ENCODE results near the gene PRR30. TPM values are rescaled to one million over a fixed set of nuclear protein-coding genes. Genes with fewer than 3 reads are reported as not detected.

The PRR30 gene
- total RNA-seq, 1 experiment from 2014 or later: not detected

DNA sequence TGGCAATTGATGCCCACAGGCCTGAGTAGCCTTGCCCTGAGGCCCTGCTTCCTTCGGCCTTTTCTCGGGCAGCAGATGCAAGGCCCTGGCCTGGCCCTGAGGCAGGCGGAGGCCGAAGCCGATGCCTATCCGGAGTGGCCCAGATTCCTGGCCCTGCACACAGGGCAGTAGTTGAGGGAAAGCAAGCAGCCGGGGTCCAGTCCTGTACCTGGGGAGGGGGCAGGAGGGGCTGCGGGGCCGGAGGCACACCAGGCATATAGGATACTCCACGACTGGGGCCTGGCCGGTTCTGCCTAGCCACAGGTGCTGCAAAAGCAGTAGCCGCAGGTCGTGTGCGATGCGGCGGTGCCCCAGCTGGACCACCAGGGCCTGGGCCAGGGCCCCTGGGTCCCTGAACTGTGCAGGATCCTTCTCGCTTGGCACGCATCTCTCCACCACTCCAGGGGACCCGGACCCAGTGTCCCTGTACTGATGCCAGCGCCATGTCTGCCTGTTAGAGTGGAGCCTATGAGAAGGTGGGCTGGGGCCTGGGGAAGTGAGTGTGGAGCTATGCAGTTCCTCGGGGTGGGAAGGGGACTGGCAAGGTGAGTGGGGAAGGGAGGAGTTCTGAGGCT is 1.8 kb downstream of the PRR30 start:
- no peaks in the 10 kb centered on the region for H3K9me3 ChIP-seq (ENCODE audit: low read length)
- no peak overlapping the region for H2AFZ ChIP-seq (ENCODE audit: low read length)
- H3K9ac ChIP-seq (ENCODE audit: low read length): no peak overlapping the region
- H4K20me1 ChIP-seq (ENCODE audit: insufficient read depth, low read depth, low read length): peaks cover 10% of the 10 kb centered on the region
- no peak overlapping the region for H3K4me2 ChIP-seq (ENCODE audit: low read depth, low read length, poor library complexity, severe bottlenecking)
- H3K27ac ChIP-seq (ENCODE audit: low read length): no peak overlapping the region
- H3K4me3 ChIP-seq (ENCODE audit: low read length): no peak overlapping the region
- peaks cover 22% of the 10 kb centered on the region for H3K4me1 ChIP-seq (ENCODE audit: low read length)
- H3K9me2 ChIP-seq (replicated peaks; ENCODE audit: insufficient read depth, low read length): no peaks in the 10 kb centered on the region
- H3K79me2 ChIP-seq (ENCODE audit: low read length): peaks cover 16% of the 10 kb centered on the region
- H3K27me3 ChIP-seq (ENCODE audit: low read length): no peaks in the 10 kb centered on the region
- DNase-seq: no peak
- H3K36me3 ChIP-seq (ENCODE audit: insufficient read depth, low read length): peaks cover 6% of the 10 kb centered on the region; the same call in 1 of the 2 replicates

GRCh38 chr2:27136751-27137150 is 2.5 kb downstream of the PRR30 start:
- H3K9me3 ChIP-seq (ENCODE audit: low read length): no peaks in the 10 kb centered on the region
- peaks cover 18% of the 10 kb centered on the region for H3K4me1 ChIP-seq (ENCODE audit: low read length)
- no peak overlapping the region for H3K4me3 ChIP-seq (ENCODE audit: low read length)
- H3K79me2 ChIP-seq (ENCODE audit: low read length): peaks cover 16% of the 10 kb centered on the region
- H3K27ac ChIP-seq (ENCODE audit: low read length): no peak overlapping the region
- no peaks in the 10 kb centered on the region for H3K9me2 ChIP-seq (replicated peaks; ENCODE audit: insufficient read depth, low read length)
- DNase-seq: no peak
- H3K4me2 ChIP-seq (ENCODE audit: low read depth, low read length, poor library complexity, severe bottlenecking): no peak overlapping the region
- no peak overlapping the region for H3K9ac ChIP-seq (ENCODE audit: low read length)
- H4K20me1 ChIP-seq (ENCODE audit: insufficient read depth, low read depth, low read length): peaks cover 10% of the 10 kb centered on the region
- H3K36me3 ChIP-seq (ENCODE audit: insufficient read depth, low read length): peaks cover 12% of the 10 kb centered on the region; the same call in 1 of the 2 replicates
- H2AFZ ChIP-seq (ENCODE audit: low read length): no peak overlapping the region
- no peaks in the 10 kb centered on the region for H3K27me3 ChIP-seq (ENCODE audit: low read length)

DNA sequence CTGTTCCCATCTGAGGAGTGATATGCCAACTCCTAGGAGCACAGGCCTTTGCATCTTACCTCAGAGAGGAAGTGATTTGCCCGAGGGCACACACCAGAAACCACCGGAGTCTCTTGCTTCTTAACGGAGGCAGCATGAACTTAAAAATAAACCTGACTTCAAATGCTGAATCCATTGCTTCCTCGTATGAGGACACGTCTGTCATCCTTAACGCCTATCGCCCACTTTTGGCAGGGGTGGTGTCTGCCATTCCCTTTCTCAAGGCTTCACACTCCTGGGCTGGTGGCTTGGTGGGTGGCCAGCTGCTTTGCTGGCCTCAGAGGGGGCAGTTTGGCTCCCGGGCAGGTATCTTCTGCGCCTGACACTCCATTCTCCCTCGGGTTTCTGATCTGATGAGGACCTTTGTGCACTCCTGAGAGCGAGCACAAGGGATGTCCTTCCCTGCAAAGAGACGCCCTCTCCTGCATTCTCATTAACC is 3.7 kb downstream of the PRR30 start:
- Histone ChIP-seq H3K9me3 (ENCODE audit: low read length) (no peaks in the 10 kb centered on the region), H3K4me1 (ENCODE audit: low read length) (peaks cover 18% of the 10 kb centered on the region), H3K9me2 (replicated peaks; ENCODE audit: insufficient read depth, low read length) (no peaks in the 10 kb centered on the region), H3K36me3 (ENCODE audit: insufficient read depth, low read length) (peaks cover 12% of the 10 kb centered on the region; the same call in 1 of the 2 replicates), H3K4me3 (ENCODE audit: low read length) (no peak overlapping the region), H2AFZ (ENCODE audit: low read length) (peak overlapping the region; percentile 63; the same call in 1 of the 2 replicates), H3K27ac (ENCODE audit: low read length) (no peak overlapping the region), H3K9ac (ENCODE audit: low read length) (no peak overlapping the region), H3K27me3 (ENCODE audit: low read length) (no peaks in the 10 kb centered on the region), H3K4me2 (ENCODE audit: low read depth, low read length, poor library complexity, severe bottlenecking) (no peak overlapping the region), H4K20me1 (ENCODE audit: insufficient read depth, low read depth, low read length) (peaks cover 10% of the 10 kb centered on the region), H3K79me2 (ENCODE audit: low read length) (peaks cover 16% of the 10 kb centered on the region)
- DNase-seq: no peak

DNA sequence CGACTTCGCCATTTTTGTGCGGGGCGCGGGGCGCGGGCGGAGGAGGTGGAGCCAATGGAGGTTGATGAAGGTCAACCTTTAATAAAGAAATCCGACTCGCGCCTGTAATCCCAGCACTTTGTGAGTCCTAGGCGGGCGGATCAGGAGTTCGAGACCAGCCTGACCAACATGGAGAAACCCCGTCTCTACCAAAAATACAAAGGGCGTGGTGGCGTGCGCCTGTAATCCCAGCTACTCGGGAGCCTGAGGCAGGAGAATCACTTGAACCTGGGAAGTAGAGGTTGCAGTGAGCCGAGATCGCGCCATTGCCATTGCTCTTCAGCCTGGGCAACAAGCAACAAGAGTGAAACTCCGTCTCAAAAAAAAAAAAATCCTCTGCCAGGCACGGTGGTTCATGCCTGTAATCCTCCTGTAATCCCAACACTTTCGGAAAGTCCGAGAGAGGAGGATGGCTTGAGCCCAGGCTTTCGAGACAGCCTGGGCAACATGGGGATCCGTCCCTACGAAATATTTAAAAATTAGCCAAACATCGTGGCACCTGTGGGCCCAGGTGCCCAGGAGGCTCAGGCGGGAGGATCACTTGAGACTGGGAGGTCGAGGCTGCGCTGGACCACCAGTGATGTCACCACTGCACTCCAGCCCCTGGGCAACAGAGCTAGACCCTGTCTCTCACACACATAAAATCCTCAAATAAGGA is 4.3 kb downstream of the PRR30 start:
- Histone ChIP-seq H3K27ac (ENCODE audit: low read length) (no peak overlapping the region), H3K27me3 (ENCODE audit: low read length) (no peaks in the 10 kb centered on the region), H3K4me3 (ENCODE audit: low read length) (peak overlapping the region; percentile 96; the same call in 1 of the 2 replicates), H3K4me2 (ENCODE audit: low read depth, low read length, poor library complexity, severe bottlenecking) (peak overlapping the region; percentile 92), H2AFZ (ENCODE audit: low read length) (peak overlapping the region; percentile 63; the same call in 1 of the 2 replicates), H4K20me1 (ENCODE audit: insufficient read depth, low read depth, low read length) (peaks cover 10% of the 10 kb centered on the region), H3K9ac (ENCODE audit: low read length) (peak overlapping the region; percentile 51), H3K79me2 (ENCODE audit: low read length) (peaks cover 16% of the 10 kb centered on the region), H3K9me2 (replicated peaks; ENCODE audit: insufficient read depth, low read length) (no peaks in the 10 kb centered on the region), H3K4me1 (ENCODE audit: low read length) (peaks cover 18% of the 10 kb centered on the region), H3K36me3 (ENCODE audit: insufficient read depth, low read length) (peaks cover 12% of the 10 kb centered on the region; the same call in 1 of the 2 replicates), H3K9me3 (ENCODE audit: low read length) (no peaks in the 10 kb centered on the region)
- DNase-seq: no peak

DNA sequence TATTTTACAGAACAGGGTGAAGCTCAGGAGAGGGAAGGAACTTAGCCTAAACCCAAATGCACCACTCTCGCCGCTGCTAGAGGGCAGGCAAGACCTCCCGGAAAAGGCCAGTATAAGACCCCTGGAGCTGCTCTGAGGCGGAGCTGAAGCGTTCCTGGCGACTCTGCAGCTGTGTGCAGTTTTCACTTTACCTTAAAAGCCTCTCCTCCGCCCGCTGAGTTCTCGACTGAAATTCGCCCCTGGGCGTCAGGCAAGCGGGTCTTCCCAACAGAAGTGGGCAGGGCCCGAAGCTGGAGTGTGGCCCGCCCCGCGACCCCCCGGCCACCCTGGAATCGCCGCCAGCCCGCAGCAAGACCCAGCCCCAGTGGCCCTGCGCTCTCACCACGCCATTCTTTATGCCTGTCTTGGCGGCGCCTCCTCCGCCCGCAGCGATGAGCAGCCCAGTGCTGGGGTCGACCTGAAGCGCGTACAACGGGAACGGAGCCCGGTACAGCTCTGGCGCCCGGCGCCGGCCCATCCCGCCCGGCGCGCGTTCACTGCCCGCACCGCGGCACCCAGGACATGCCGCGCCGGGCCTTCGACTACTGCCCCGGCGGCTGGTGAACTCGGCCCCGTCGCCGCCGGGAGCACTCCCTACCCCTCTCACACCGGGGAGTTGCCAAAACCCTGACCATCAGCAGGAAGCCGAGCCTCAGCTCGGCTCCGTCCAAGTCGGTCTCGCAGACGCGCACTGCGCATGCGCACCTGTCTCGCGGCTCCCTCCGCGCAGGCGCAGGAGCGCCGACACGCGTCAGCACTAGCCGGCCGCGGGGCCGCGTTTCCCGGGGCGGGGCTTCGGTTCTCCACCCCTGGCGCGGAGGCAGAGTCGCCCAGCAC is 5.1 kb downstream of the PRR30 start, which contains the start of gene PREB:
TSS of gene PREB (minus strand) at position 732 of the 876 bp plus-strand sequence. CDS start at position 517, 215 bp downstream.
- H3K36me3 ChIP-seq (ENCODE audit: insufficient read depth, low read length): peaks cover 12% of the 10 kb centered on the region; the same call in 1 of the 2 replicates
- peak within 1 kb of the TSS; percentile 96 for H3K4me3 ChIP-seq (ENCODE audit: low read length)
- H3K9me3 ChIP-seq (ENCODE audit: low read length): no peaks in the 10 kb centered on the region
- no peaks in the 10 kb centered on the region for H3K27me3 ChIP-seq (ENCODE audit: low read length)
- H2AFZ ChIP-seq (ENCODE audit: low read length): peak within 1 kb of the TSS; percentile 89
- peak within 1 kb of the TSS; percentile 72 for H3K27ac ChIP-seq (ENCODE audit: low read length)
- peaks cover 18% of the 10 kb centered on the region for H3K4me1 ChIP-seq (ENCODE audit: low read length)
- H3K9me2 ChIP-seq (replicated peaks; ENCODE audit: insufficient read depth, low read length): no peaks in the 10 kb centered on the region
- peak within 1 kb of the TSS; percentile 96 for H3K9ac ChIP-seq (ENCODE audit: low read length)
- peak within 1 kb of the TSS; percentile 92 for H3K4me2 ChIP-seq (ENCODE audit: low read depth, low read length, poor library complexity, severe bottlenecking)
- peaks cover 16% of the 10 kb centered on the region for H3K79me2 ChIP-seq (ENCODE audit: low read length)
- peaks cover 10% of the 10 kb centered on the region for H4K20me1 ChIP-seq (ENCODE audit: insufficient read depth, low read depth, low read length)
- peak; percentile 99 for DNase-seq

DNA sequence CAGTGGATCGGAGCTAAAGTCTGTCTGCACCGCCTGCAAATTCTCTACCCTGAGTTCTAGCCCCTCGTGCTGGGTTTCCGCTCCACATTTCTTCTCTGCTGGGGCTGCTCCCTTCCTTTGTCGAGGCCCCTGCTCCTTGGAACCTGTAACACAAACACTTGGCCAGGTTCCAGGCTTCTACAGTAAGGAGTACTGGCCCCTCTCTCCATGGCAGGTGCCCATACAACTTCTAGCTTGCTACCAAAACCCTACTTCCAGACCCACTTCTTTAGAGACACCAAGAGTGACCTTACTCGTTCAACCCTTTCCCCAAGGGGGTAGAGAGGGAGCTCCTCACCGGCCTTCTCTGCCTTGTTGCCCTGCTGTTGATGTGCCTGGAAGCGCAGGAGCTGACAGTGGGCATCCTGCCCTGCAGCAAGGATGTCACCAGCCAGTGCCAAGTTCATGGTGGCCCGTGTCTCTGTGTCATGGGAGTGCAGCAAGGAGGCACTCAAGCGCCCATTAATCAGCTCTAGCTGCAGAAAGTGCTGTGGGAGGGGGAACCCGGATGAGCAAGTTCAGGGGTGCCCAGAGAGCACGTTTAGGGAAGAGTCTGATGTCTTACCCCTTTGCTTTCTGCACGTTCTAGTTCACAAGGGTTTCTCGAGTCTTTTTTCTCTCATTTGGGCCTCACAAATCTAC is 5.9 kb downstream of the PRR30 start:
- Histone ChIP-seq H3K27me3 (ENCODE audit: low read length) (no peaks in the 10 kb centered on the region), H3K27ac (ENCODE audit: low read length) (peak overlapping the region; percentile 72; the same call in 1 of the 2 replicates), H3K9me2 (replicated peaks; ENCODE audit: insufficient read depth, low read length) (no peaks in the 10 kb centered on the region), H3K4me3 (ENCODE audit: low read length) (peak overlapping the region; percentile 96), H3K4me1 (ENCODE audit: low read length) (peaks cover 18% of the 10 kb centered on the region), H3K79me2 (ENCODE audit: low read length) (peaks cover 16% of the 10 kb centered on the region), H3K4me2 (ENCODE audit: low read depth, low read length, poor library complexity, severe bottlenecking) (peak overlapping the region; percentile 92), H3K9ac (ENCODE audit: low read length) (peak overlapping the region; percentile 96), H4K20me1 (ENCODE audit: insufficient read depth, low read depth, low read length) (peaks cover 10% of the 10 kb centered on the region), H3K36me3 (ENCODE audit: insufficient read depth, low read length) (peaks cover 12% of the 10 kb centered on the region; the same call in 1 of the 2 replicates), H2AFZ (ENCODE audit: low read length) (no peak overlapping the region), H3K9me3 (ENCODE audit: low read length) (no peaks in the 10 kb centered on the region)
- DNase-seq: no peak

- no peaks in the 10 kb centered on the region for H3K9me3 ChIP-seq (ENCODE audit: low read length)
- no peak for DNase-seq
Measured at GRCh38 chr2:27131429-27131828, 7.8 kb downstream of the PRR30 start.

More at GRCh38 chr2:27131429-27131828, 7.8 kb downstream of the PRR30 start:
- Histone ChIP-seq H3K9ac (ENCODE audit: low read length) (no peak overlapping the region), H3K27me3 (ENCODE audit: low read length) (no peaks in the 10 kb centered on the region), H3K4me3 (ENCODE audit: low read length) (no peak overlapping the region), H3K27ac (ENCODE audit: low read length) (no peak overlapping the region), H3K4me2 (ENCODE audit: low read depth, low read length, poor library complexity, severe bottlenecking) (no peak overlapping the region), H3K4me1 (ENCODE audit: low read length) (peaks cover 18% of the 10 kb centered on the region), H3K79me2 (ENCODE audit: low read length) (peaks cover 16% of the 10 kb centered on the region), H2AFZ (ENCODE audit: low read length) (no peak overlapping the region), H3K9me2 (replicated peaks; ENCODE audit: insufficient read depth, low read length) (no peaks in the 10 kb centered on the region), H3K36me3 (ENCODE audit: insufficient read depth, low read length) (peaks cover 12% of the 10 kb centered on the region; the same call in 1 of the 2 replicates), H4K20me1 (ENCODE audit: insufficient read depth, low read depth, low read length) (peaks cover 10% of the 10 kb centered on the region)
